ENCODE measurements around the gene MEG3.

The MEG3 gene

GRCh38 chr14:100854435-100854834 lies 28.5 kb downstream of the MEG3 start:
- DNase-seq (ENCODE audit: low read depth), result no peak
- TF ChIP-seq CTCF (conservative IDR thresholded peaks at IDR 0.05; ENCODE audit: control insufficient read depth, insufficient read depth, low read depth, low read length), result no peak
- no peak overlapping the region for H3K4me3 ChIP-seq (ENCODE audit: control insufficient read depth, low read depth, low read length)

- DNase-seq (ENCODE audit: low read depth), result no peak
- no peak for TF ChIP-seq CTCF (conservative IDR thresholded peaks at IDR 0.05; ENCODE audit: control insufficient read depth, insufficient read depth, low read depth, low read length)
- no peak overlapping the region for H3K4me3 ChIP-seq (ENCODE audit: control insufficient read depth, low read depth, low read length)
These were observed 29.5 kb downstream of the MEG3 start for GRCh38 chr14:100855256-100855930.

GRCh38 chr14:100856056-100856950 lies 30.4 kb downstream of the MEG3 start:
- no peak overlapping the region for H3K4me3 ChIP-seq (ENCODE audit: control insufficient read depth, low read depth, low read length)
- no peak for DNase-seq (ENCODE audit: low read depth)
- no peak for TF ChIP-seq CTCF (conservative IDR thresholded peaks at IDR 0.05; ENCODE audit: control insufficient read depth, insufficient read depth, low read depth, low read length)

GRCh38 chr14:100857233-100857922 lies 31.5 kb downstream of the MEG3 start:
- TF ChIP-seq CTCF (conservative IDR thresholded peaks at IDR 0.05; ENCODE audit: control insufficient read depth, insufficient read depth, low read depth, low read length), result no peak
- no peak for DNase-seq (ENCODE audit: low read depth)
- no peak overlapping the region for H3K4me3 ChIP-seq (ENCODE audit: control insufficient read depth, low read depth, low read length)

GRCh38 chr14:100857923-100858837 lies 32.3 kb downstream of the MEG3 start:
- DNase-seq (ENCODE audit: low read depth), result no peak
- H3K4me3 ChIP-seq (ENCODE audit: control insufficient read depth, low read depth, low read length), result no peak overlapping the region
- TF ChIP-seq CTCF (conservative IDR thresholded peaks at IDR 0.05; ENCODE audit: control insufficient read depth, insufficient read depth, low read depth, low read length), result no peak

- TF ChIP-seq CTCF (conservative IDR thresholded peaks at IDR 0.05; ENCODE audit: control insufficient read depth, insufficient read depth, low read depth, low read length), result no peak
- H3K4me3 ChIP-seq (ENCODE audit: control insufficient read depth, low read depth, low read length), result no peak overlapping the region
- no peak for DNase-seq (ENCODE audit: low read depth)
These were observed 32.9 kb downstream of the MEG3 start for GRCh38 chr14:100858838-100859220.

Measured in fibroblast of mammary gland (primary cell).